GM06990 (cell line): Measurements from ENCODE around the gene PMEPA1.

Source experiments
- DNase-seq: peaks from one replicate; pipeline ENCODE4 v3.0.0-alpha.2; 2011; ENCODE audit not compliant: insufficient read length; ENCODE audit errors: extremely low read depth
- H3K27me3 ChIP-seq: replicated peaks from 2 replicates; pipeline ENCODE4 v1.6.0; 2011; ENCODE audit warnings: low read length; ENCODE audit not compliant: control insufficient read depth, insufficient read depth
- H3K36me3 ChIP-seq: 2 replicates; pipeline ENCODE4 v1.5.1; 2011; ENCODE audit warnings: low read length; ENCODE audit not compliant: control insufficient read depth, insufficient read depth
- H3K4me3 ChIP-seq: replicated peaks from 2 replicates; pipeline ENCODE4 v1.5.1; 2011; ENCODE audit warnings: low read depth, mild to moderate bottlenecking, control low read depth, low read length
- TF ChIP-seq, protein P1 (sequence below): IDR thresholded peaks from 2 replicates; pipeline ENCODE4 v1.5.1; 2011; ENCODE audit warnings: low read length, control low read depth, mild to moderate bottlenecking, inconsistent platforms; ENCODE audit not compliant: insufficient read depth, poor library complexity, severe bottlenecking

The PMEPA1 gene

GRCh38 chr20:57718490-57719009 is 8.7 kb upstream of the PMEPA1 start:
- peak overlapping the region; percentile 8 for H3K4me3 ChIP-seq
- H3K36me3 ChIP-seq, result no peaks in the 10 kb centered on the region
- H3K27me3 ChIP-seq, result peaks cover 1% of the 10 kb centered on the region
- TF ChIP-seq, protein P1, sequence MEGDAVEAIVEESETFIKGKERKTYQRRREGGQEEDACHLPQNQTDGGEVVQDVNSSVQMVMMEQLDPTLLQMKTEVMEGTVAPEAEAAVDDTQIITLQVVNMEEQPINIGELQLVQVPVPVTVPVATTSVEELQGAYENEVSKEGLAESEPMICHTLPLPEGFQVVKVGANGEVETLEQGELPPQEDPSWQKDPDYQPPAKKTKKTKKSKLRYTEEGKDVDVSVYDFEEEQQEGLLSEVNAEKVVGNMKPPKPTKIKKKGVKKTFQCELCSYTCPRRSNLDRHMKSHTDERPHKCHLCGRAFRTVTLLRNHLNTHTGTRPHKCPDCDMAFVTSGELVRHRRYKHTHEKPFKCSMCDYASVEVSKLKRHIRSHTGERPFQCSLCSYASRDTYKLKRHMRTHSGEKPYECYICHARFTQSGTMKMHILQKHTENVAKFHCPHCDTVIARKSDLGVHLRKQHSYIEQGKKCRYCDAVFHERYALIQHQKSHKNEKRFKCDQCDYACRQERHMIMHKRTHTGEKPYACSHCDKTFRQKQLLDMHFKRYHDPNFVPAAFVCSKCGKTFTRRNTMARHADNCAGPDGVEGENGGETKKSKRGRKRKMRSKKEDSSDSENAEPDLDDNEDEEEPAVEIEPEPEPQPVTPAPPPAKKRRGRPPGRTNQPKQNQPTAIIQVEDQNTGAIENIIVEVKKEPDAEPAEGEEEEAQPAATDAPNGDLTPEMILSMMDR, result no peak
- peak; percentile 86 for DNase-seq

GRCh38 chr20:57717797-57718196 is 8.0 kb upstream of the PMEPA1 start:
- Histone ChIP-seq H3K4me3 (no peak overlapping the region), H3K36me3 (no peaks in the 10 kb centered on the region), H3K27me3 (no peaks in the 10 kb centered on the region; the same call in none of the 2 replicates)
- DNase-seq, result no peak
- TF ChIP-seq, protein P1, result no peak

DNA sequence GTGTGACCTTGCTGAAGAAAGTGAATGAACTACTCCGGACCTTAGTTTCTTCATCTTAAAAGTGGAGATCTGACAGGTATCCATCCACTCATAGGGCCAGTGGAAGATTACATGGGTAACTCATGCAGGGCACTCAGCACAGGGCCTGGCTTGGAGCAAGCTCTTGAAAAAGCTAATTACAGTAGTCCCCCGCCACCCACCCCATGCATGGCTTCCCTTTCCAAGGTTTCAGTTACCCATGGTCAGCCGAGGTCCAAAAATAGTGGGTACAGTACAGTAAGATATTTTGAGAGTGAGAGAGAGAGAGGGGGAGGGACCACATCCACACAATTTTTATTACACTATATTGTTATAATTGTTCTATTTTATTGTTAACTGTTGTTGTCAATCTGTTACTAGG is 7.1 kb upstream of the PMEPA1 start:
- Histone ChIP-seq H3K4me3 (no peak overlapping the region), H3K27me3 (no peaks in the 10 kb centered on the region; the same call in none of the 2 replicates), H3K36me3 (no peaks in the 10 kb centered on the region)
- TF ChIP-seq, protein P1, result no peak
- DNase-seq, result no peak

DNA sequence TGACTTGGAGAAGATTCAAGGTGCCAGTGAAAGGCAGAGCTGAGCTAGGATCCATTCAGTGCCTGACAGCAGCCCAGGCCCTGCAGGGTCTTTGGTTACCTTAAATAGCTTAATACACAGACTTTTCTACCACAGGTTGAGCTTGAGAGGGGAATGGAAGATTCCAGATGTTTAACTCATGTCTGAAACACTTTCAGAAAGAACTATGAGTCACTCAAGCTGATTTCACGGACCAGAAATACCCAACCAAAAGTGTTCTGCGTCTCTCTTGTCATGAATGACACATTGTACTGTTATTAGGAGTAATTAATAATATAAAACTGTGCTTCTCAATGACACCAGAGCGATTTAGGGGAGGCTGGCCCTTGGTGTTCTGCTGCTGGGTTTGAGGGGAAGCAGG is 6.4 kb upstream of the PMEPA1 start:
- no peak for DNase-seq
- H3K36me3 ChIP-seq, result no peaks in the 10 kb centered on the region

DNA sequence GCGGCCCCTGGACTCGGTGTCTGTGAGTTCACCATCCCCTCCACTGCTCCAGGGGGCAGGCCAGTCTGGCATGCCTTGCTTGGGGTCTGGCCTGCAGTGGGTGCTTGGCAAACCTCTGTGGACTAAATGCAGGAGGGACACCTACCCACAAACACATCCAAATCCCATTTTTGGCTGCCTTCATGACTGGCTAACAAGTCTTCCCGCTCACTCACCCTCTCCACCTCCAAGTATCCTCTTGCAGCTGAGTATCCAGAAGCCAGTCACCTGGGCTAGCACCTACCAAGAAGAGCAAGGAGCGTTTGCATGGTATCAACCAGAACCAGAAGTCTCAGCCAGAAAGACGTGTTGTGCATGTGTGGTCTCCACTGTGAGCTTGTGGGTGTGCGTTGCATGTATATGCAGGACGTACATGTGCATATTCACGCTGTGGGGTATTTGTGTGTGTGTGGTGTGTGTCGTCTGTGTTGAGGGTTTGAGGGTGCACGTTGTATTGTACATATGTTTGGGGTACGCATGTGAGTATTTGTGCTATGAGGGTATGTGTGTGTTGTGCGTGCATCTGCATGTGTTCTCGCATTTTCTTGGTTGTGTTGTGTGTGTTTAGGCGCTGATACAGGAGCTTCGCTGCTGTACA is 5.6 kb upstream of the PMEPA1 start:
- DNase-seq, result no peak
- Histone ChIP-seq H3K36me3 (no peaks in the 10 kb centered on the region), H3K4me3 (no peak overlapping the region), H3K27me3 (no peaks in the 10 kb centered on the region; the same call in 1 of the 2 replicates)
- TF ChIP-seq, protein P1, result no peak

More for the DNA sequence above, 6.4 kb upstream of the PMEPA1 start:
- Histone ChIP-seq H3K4me3 (no peak overlapping the region), H3K27me3 (no peaks in the 10 kb centered on the region; the same call in 1 of the 2 replicates)
- TF ChIP-seq, protein P1, result no peak
